Activated CD4-positive, alpha-beta T cell treated with anti-CD3 and anti-CD28 coated beads, Interleukin-2, amount 50 U/mL, for 24 hours (primary cell): ENCODE results near the gene SLC2A3.
A peak's percentile ranks its signal among the peaks of the same experiment; 100 is the strongest.
"Not testable (repeated sequence)": the region's sequence is repeated elsewhere in the genome, so short reads cannot be mapped to it uniquely, and the experiment has no call there.

Experiments used
- DNase-seq, 2 donors: peaks; one replicate each; pipeline ENCODE4 v3.0.0-alpha.2; 2020; ENCODE audit warnings: low read depth in 1 of 2, low spot score in 1 of 2

The SLC2A3 gene

GRCh38 chr12:7951671-7952070 is 15.7 kb upstream of the SLC2A3 start:
- no peak for DNase-seq

GRCh38 chr12:7950230-7950943 is 14.4 kb upstream of the SLC2A3 start:
- DNase-seq = not testable (repeated sequence)

GRCh38 chr12:7948589-7949260 is 12.7 kb upstream of the SLC2A3 start:
- DNase-seq = no peak

- no peak for DNase-seq
Observed at GRCh38 chr12:7947011-7947410, 11.0 kb upstream of the SLC2A3 start.

GRCh38 chr12:7944760-7945159 is 8.8 kb upstream of the SLC2A3 start:
- DNase-seq = not testable (repeated sequence)

GRCh38 chr12:7940906-7941305 is 4.9 kb upstream of the SLC2A3 start:
- no peak for DNase-seq

- no peak for DNase-seq
Observed at GRCh38 chr12:7937833-7938506, 2.0 kb upstream of the SLC2A3 start.

- no peak for DNase-seq
Observed at GRCh38 chr12:7934889-7935492, 996 bp downstream of the SLC2A3 start.

GRCh38 chr12:7934091-7934888 is 1.7 kb downstream of the SLC2A3 start:
- DNase-seq = no peak

- peak; percentile 38 to 86 for DNase-seq
Observed at GRCh38 chr12:7933255-7933726, 2.7 kb downstream of the SLC2A3 start.

- not testable (repeated sequence) for DNase-seq
Observed at GRCh38 chr12:7932599-7933240, 3.3 kb downstream of the SLC2A3 start.

- no peak for DNase-seq
Observed at GRCh38 chr12:7929083-7929792, 6.7 kb downstream of the SLC2A3 start.

- no peak for DNase-seq
Observed at GRCh38 chr12:7927470-7927869, 8.5 kb downstream of the SLC2A3 start.

- not testable (repeated sequence) for DNase-seq
Observed at GRCh38 chr12:7926068-7926666, 9.8 kb downstream of the SLC2A3 start.

- no peak for DNase-seq
Observed at GRCh38 chr12:7923241-7924236, 12.4 kb downstream of the SLC2A3 start.

GRCh38 chr12:7921181-7921580 is 14.8 kb downstream of the SLC2A3 start:
- not testable (repeated sequence) for DNase-seq

- DNase-seq = not testable (repeated sequence)
Observed at GRCh38 chr12:7918268-7918590, 17.8 kb downstream of the SLC2A3 start.
